Retinal pigment epithelial cell (primary cell): ENCODE results near the gene AMIGO1.

ENCODE experiments used
- DNase-seq: peaks from one replicate; pipeline ENCODE4 v3.0.0-alpha.2; 2010; ENCODE audit warnings: low read depth
- H3K4me3 ChIP-seq: 2 replicates; pipeline ENCODE4 v1.5.1; 2011; ENCODE audit warnings: mild to moderate bottlenecking, low read length, control low read depth, moderate library complexity
- CTCF ChIP-seq: conservative IDR thresholded peaks from 2 replicates; pipeline ENCODE4 v1.5.1; 2011; ENCODE audit warnings: low read depth, low read length, control low read depth, inconsistent platforms

The AMIGO1 gene

GRCh38 chr1:109509176-109510134 is at the start of gene AMIGO1:
AMIGO1 (minus strand) TSS chr1:109509727; CDS start chr1:109508912, 815 bp downstream.
- TF ChIP-seq CTCF = no peak
- DNase-seq = no peak
- peak within 1 kb of the TSS; percentile 70 for H3K4me3 ChIP-seq

GRCh38 chr1:109557520-109557919 is 48.0 kb upstream of the AMIGO1 start:
- no peak for DNase-seq
- TF ChIP-seq CTCF = no peak
- H3K4me3 ChIP-seq = no peak overlapping the region

GRCh38 chr1:109556563-109556962 is 47.0 kb upstream of the AMIGO1 start:
- no peak for DNase-seq
- no peak overlapping the region for H3K4me3 ChIP-seq
- TF ChIP-seq CTCF = no peak

GRCh38 chr1:109548321-109549267 is 39.1 kb upstream of the AMIGO1 start, which contains the start of gene GNAI3:
GNAI3 (plus strand) TSS chr1:109548615; CDS start chr1:109548721, 106 bp downstream.
- TF ChIP-seq CTCF = no peak
- peak within 1 kb of the TSS; percentile 86 for H3K4me3 ChIP-seq
- DNase-seq = peak; percentile 83

GRCh38 chr1:109547463-109548320 is 38.2 kb upstream of the AMIGO1 start:
- DNase-seq = no peak
- no peak for TF ChIP-seq CTCF
- H3K4me3 ChIP-seq = peak overlapping the region; percentile 86
